ENCODE measurements around the gene DLL3. TPM values are rescaled to one million over a fixed set of nuclear protein-coding genes. Genes with fewer than 3 reads are reported as not detected.

DLL3 gene
- total RNA-seq, 1 donor from 2014 or later = 0.53 TPM

- CTCF ChIA-PET = interaction anchor here (0.8 to 3.8 kb wide), 8 partner anchors 58 to 410 kb away, joined by 3 to 20 read pairs (median 5); partner anchors contain the start of gene RPS16
- peaks cover 10% of the 10 kb centered on the region for H3K36me3 Mint-ChIP-seq (ENCODE audit: low read depth)
- H3K27ac Mint-ChIP-seq = peak within 1 kb of the TSS; percentile 86
- no peaks in the 10 kb centered on the region for H3K27me3 Mint-ChIP-seq
- peaks cover 18% of the 10 kb centered on the region for H3K4me1 Mint-ChIP-seq
- H3K9me3 Mint-ChIP-seq = no peaks in the 10 kb centered on the region
- DNase-seq (peak; percentile 88), ATAC-seq (ENCODE audit: low read depth) (peak; percentile 99)
- POLR2A ChIA-PET = interaction anchor here (0.5 to 2.1 kb wide), 9 partner anchors 13 to 675 kb away, joined by 3 to 17 read pairs (median 4); partner anchors contain the start of genes PLEKHG2, RPS16 and SUPT5H
- TF ChIP-seq CTCF (IDR thresholded peaks at IDR 0.05) = peak; percentile 96
- H3K4me3 Mint-ChIP-seq = peak within 1 kb of the TSS; percentile 95
- intact Hi-C loops (cut with micrococcal nuclease) = loop anchor here (1.0 to 5.0 kb wide), 10 partner anchors 8 to 422 kb away; partner anchors contain the start of genes EID2, PLEKHG2 and SAMD4B
Observed at GRCh38 chr19:39532233-39533002, 33.7 kb downstream of the DLL3 start, which contains the start of gene EID2B. Gene EID2B, minus strand, starts transcription at chr19:39532852. Its CDS starts 50 bp downstream, at chr19:39532802.

- intact Hi-C loops (cut with micrococcal nuclease) = loop anchor here (1.0 to 5.0 kb wide), 3 partner anchors 191 to 411 kb away; partner anchors contain the start of gene SAMD4B
- ChIA-PET CTCF (interaction anchor here (1.2 to 3.8 kb wide), 5 partner anchors 59 to 411 kb away, joined by 4 to 20 read pairs (median 12); no protein-coding TSS in a partner anchor), POLR2A (interaction anchor here (0.5 to 2.1 kb wide), 8 partner anchors 59 to 676 kb away, joined by 3 to 17 read pairs (median 4); partner anchors contain the start of genes PLEKHG2, RPS16 and SUPT5H)
- Mint-ChIP-seq H3K4me1 (peaks cover 24% of the 10 kb centered on the region), H3K9me3 (no peaks in the 10 kb centered on the region), H3K27ac (no peak overlapping the region), H3K36me3 (ENCODE audit: low read depth) (peaks cover 8% of the 10 kb centered on the region), H3K27me3 (no peaks in the 10 kb centered on the region), H3K4me3 (peak overlapping the region; percentile 95)
- DNase-seq = no peak
- TF ChIP-seq CTCF (IDR thresholded peaks at IDR 0.05) = no peak
- ATAC-seq (ENCODE audit: low read depth) = no peak
Observed at GRCh38 chr19:39533003-39533512, 34.3 kb downstream of the DLL3 start.

GRCh38 chr19:39533791-39534190, 35.0 kb downstream of the DLL3 start:
- no peak for TF ChIP-seq CTCF (IDR thresholded peaks at IDR 0.05)
- H3K27me3 Mint-ChIP-seq = no peaks in the 10 kb centered on the region
- no peak overlapping the region for H3K4me3 Mint-ChIP-seq

DNA sequence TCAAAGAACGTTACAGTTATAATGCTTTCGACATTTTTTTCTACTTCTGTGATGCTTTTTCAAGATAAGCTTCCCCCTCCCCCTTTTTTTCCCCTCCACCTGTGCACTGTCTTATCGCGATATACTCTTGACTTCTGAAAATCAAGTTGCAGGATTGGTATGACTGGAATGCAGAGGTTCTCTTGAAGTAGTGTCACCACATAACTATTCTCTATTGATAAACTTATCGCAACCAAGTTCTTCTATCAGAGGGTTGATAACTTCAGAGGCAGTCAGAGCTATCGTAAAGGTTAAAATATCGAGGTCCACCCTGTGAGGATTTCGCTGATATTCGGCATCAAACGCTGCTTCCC, 40.4 kb downstream of the DLL3 start:
- ATAC-seq (ENCODE audit: low read depth) = no peak
- Mint-ChIP-seq H3K4me3 (peak overlapping the region; percentile 88), H3K27ac (peak overlapping the region; percentile 77), H3K4me1 (peaks cover 40% of the 10 kb centered on the region), H3K9me3 (no peaks in the 10 kb centered on the region), H3K27me3 (no peaks in the 10 kb centered on the region), H3K36me3 (ENCODE audit: low read depth) (peaks cover 4% of the 10 kb centered on the region)
- TF ChIP-seq CTCF (IDR thresholded peaks at IDR 0.05) = no peak
- no peak for DNase-seq
- ChIA-PET POLR2A (interaction anchor here (0.5 to 1.5 kb wide), 5 partner anchors 11 to 141 kb away, joined by 3 to 6 read pairs (median 3); partner anchors contain the start of gene RPS16), CTCF (interaction anchor here (1.4 kb wide), 1 partner anchor 64 kb away, joined by 3 read pairs; no protein-coding TSS in a partner anchor)
- intact Hi-C loops (cut with micrococcal nuclease) = no loop called here

More at GRCh38 chr19:39533791-39534190, 35.0 kb downstream of the DLL3 start:
- ATAC-seq (ENCODE audit: low read depth) (no peak), DNase-seq (no peak)
- no peak overlapping the region for H3K27ac Mint-ChIP-seq
- H3K36me3 Mint-ChIP-seq (ENCODE audit: low read depth) = peaks cover 5% of the 10 kb centered on the region
- peaks cover 31% of the 10 kb centered on the region for H3K4me1 Mint-ChIP-seq
- ChIA-PET CTCF (interaction anchor here (1.3 to 3.8 kb wide), 6 partner anchors 59 to 411 kb away, joined by 3 to 20 read pairs (median 9); partner anchors contain the start of gene SUPT5H), POLR2A (interaction anchor here (1.9 kb wide), 1 partner anchor 89 kb away, joined by 5 read pairs; the partner anchor contains the start of gene SUPT5H)
- no peaks in the 10 kb centered on the region for H3K9me3 Mint-ChIP-seq
- intact Hi-C loops (cut with micrococcal nuclease) = loop anchor here (1.0 to 5.0 kb wide), 3 partner anchors 191 to 411 kb away; partner anchors contain the start of gene SAMD4B

All from activated B cell treated with CpG ODN at 0.5 μM for 24 hours (primary cell).